GM12878 (cell line): ENCODE data around the gene APEX1. TPM values are rescaled to one million over a fixed set of nuclear protein-coding genes. Genes with fewer than 3 reads are reported as not detected.

ENCODE experiments used
- BRCA1 ChIP-seq: IDR thresholded peaks from 2 replicates; pipeline ENCODE4 v1.6.1; 2011; ENCODE audit warnings: low read depth, low read length, improper control_type of control experiment
- CUX1 ChIP-seq: IDR thresholded peaks from 2 replicates; pipeline ENCODE4 v1.6.1; 2012; ENCODE audit warnings: improper control_type of control experiment, low read depth, low read length; ENCODE audit not compliant: insufficient replicate concordance
- IRF3 ChIP-seq: fragments of 450-650 bp; IDR thresholded peaks from 2 replicates; pipeline ENCODE4 v1.6.1; 2014; ENCODE audit warnings: mild to moderate bottlenecking
- NBN ChIP-seq: fragments of 450-650 bp; IDR thresholded peaks from 2 replicates; pipeline ENCODE4 v1.6.1; 2016
- STAT1 ChIP-seq: fragments of 450-650 bp; conservative IDR thresholded peaks from 2 replicates; pipeline ENCODE4 v1.6.1; 2014; ENCODE audit warnings: antibody characterized with exemption, mild to moderate bottlenecking
- polyA plus RNA-seq, 11 experiments: library from polyadenylated mRNA; depleted of rRNA in 4 of 11; unstranded in 6 of 11; stranded (reverse) in 5 of 11; fragments of >200 nt; fragmentation: Nextera tagmentation in 4 of 11; fragmentation: Illumina TruSeq in 1 of 11; extraction: Ambion mirVana in 4 of 11; extraction: Trizol in 1 of 11; gene quantifications; 1 replicate in 1 of 11; 2 replicates in 10 of 11; pipeline versions ENCODE4 v1.2.1 to v1.2.3, GENCODE V29; 2011 to 2016; ENCODE audit warnings: inconsistent platforms in 2 of 11, missing spikeins in 2 of 11, low read depth in 1 of 11
- total RNA-seq, 4 experiments: library from RNA; depleted of rRNA in 3 of 4; stranded (reverse); fragments of >200 nt in 3 of 4; fragmentation: Illumina TruSeq in 1 of 4; extraction: Trizol in 1 of 4; gene quantifications; 2 replicates each; pipeline versions ENCODE4 v1.2.1 to v1.2.3, GENCODE V29; 2013 to 2021

APEX1 gene
- total and polyA plus RNA-seq, 10 of the 15 experiments (the other 5 are each of a cell fraction or from before 2014, with no cell fraction given), result 115 to 407 (median 300) TPM

GRCh38 chr14:20460458-20461224 lies 5.6 kb downstream of the APEX1 start (continued):
- TF ChIP-seq CUX1 (no peak), BRCA1 (no peak), IRF3 (no peak), STAT1 (no peak), NBN (no peak)
